IMR-90 (cell line): ENCODE measurements around the gene MACO1. TPM values are rescaled to one million over a fixed set of nuclear protein-coding genes. Genes with fewer than 3 reads are reported as not detected.

ENCODE experiments used
- ATAC-seq: fragments of 200-7000 bp; cut with Tn5 transposase; 2 replicates; pipeline ENCODE4 v1.9.1; 2020; ENCODE audit warnings: low read depth, mild to moderate bottlenecking, moderate library complexity
- BruUV-seq: library from RNA; stranded (reverse); fragments of 400-500 nt; replicated peaks from 2 replicates; lab custom pipeline; 2021; lab: Mats Ljungman, UMichigan
- CTCF ChIA-PET: fragments of 300-600 bp; formaldehyde crosslinking; extraction: SDS; loops from one replicate; lab custom pipeline; 2021; ENCODE audit warnings: antibody characterized with exemption; lab: Yijun Ruan, JAX
- POLR2A ChIA-PET: fragments of 300-600 bp; sonication (Branson Sonifier 250); formaldehyde crosslinking; loops from one replicate; lab custom pipeline; 2022; ENCODE audit warnings: antibody characterized with exemption; ENCODE audit not compliant: unreplicated experiment; lab: Charles Lee
- DNase-seq: peaks from one replicate; pipeline ENCODE4 v3.0.0; 2013
- H2AFZ ChIP-seq: replicated peaks from 2 replicates; pipeline ENCODE3; 2013; ENCODE audit warnings: low read length, mild to moderate bottlenecking; ENCODE audit not compliant: poor library complexity
- H2AK5ac ChIP-seq: 2 replicates; pipeline ENCODE4 v1.6.1; 2013; ENCODE audit warnings: low read depth, low read length, inconsistent platforms
- H2AK9ac ChIP-seq: replicated peaks from 2 replicates; pipeline ENCODE3; 2013; ENCODE audit warnings: mild to moderate bottlenecking, low read depth, low read length, moderate library complexity; ENCODE audit not compliant: poor library complexity
- H2BK120ac ChIP-seq: 2 replicates; pipeline ENCODE4 v1.6.1; 2013; ENCODE audit warnings: low read depth, low read length, inconsistent platforms
- H2BK15ac ChIP-seq: 3 replicates; pipeline ENCODE4 v1.6.1; 2013; ENCODE audit warnings: low read depth, low read length, inconsistent platforms
- H2BK20ac ChIP-seq: 2 replicates; pipeline ENCODE4 v1.6.1; 2013; ENCODE audit warnings: low read depth, mild to moderate bottlenecking, inconsistent platforms, low read length, moderate library complexity
- H2BK5ac ChIP-seq: 2 replicates; pipeline ENCODE4 v1.6.1; 2013; ENCODE audit warnings: mild to moderate bottlenecking, low read depth, low read length, inconsistent platforms; ENCODE audit not compliant: poor library complexity, severe bottlenecking
- H3K14ac ChIP-seq: replicated peaks from 2 replicates; pipeline ENCODE4 v1.6.1; 2013; ENCODE audit warnings: low read depth, low read length, inconsistent platforms
- H3K18ac ChIP-seq: 2 replicates; pipeline ENCODE4 v1.6.1; 2013; ENCODE audit warnings: low read depth, low read length, control low read depth
- H3K23ac ChIP-seq: 2 replicates; pipeline ENCODE4 v1.6.1; 2013; ENCODE audit warnings: low read depth, low read length, inconsistent platforms
- H3K27ac ChIP-seq: 2 replicates; pipeline ENCODE4 v1.5.1; 2013; ENCODE audit warnings: mild to moderate bottlenecking, control low read depth, low read length; ENCODE audit not compliant: insufficient read depth
- H3K27me3 ChIP-seq: 2 replicates; pipeline ENCODE4 v1.6.1; 2013; ENCODE audit warnings: low read length; ENCODE audit not compliant: control insufficient read depth, insufficient read depth
- H3K36me3 ChIP-seq: 2 replicates; pipeline ENCODE4 v1.6.1; 2013; ENCODE audit warnings: low read length, mixed read lengths; ENCODE audit not compliant: control insufficient read depth, insufficient read depth
- H3K4ac ChIP-seq: 2 replicates; pipeline ENCODE4 v1.6.1; 2013; ENCODE audit warnings: low read depth, low read length, inconsistent platforms
- H3K4me1 ChIP-seq: 2 replicates; pipeline ENCODE4 v1.6.1; 2013; ENCODE audit warnings: low read length, mixed read lengths; ENCODE audit not compliant: control insufficient read depth, insufficient read depth
- H3K4me2 ChIP-seq: 2 replicates; pipeline ENCODE4 v1.6.1; 2013; ENCODE audit warnings: low read depth, mild to moderate bottlenecking, control low read depth, low read length, moderate library complexity
- H3K4me3 ChIP-seq: 2 replicates; pipeline ENCODE4 v1.5.1; 2013; ENCODE audit warnings: low read depth, mild to moderate bottlenecking, control low read depth, low read length, moderate library complexity; ENCODE audit not compliant: insufficient read depth
- H3K56ac ChIP-seq: 2 replicates; pipeline ENCODE4 v1.6.1; 2013; ENCODE audit warnings: low read length, inconsistent platforms; ENCODE audit not compliant: insufficient read depth; ENCODE audit errors: extremely low read depth
- H3K79me1 ChIP-seq, 2 experiments: 2 replicates each; pipeline ENCODE4 v1.6.1; 2013; ENCODE audit warnings: low read length in 2 of 2, inconsistent platforms in 1 of 2, low read depth in 1 of 2
- H3K9ac ChIP-seq: 2 replicates; pipeline ENCODE4 v1.6.1; 2013; ENCODE audit warnings: low read depth, low read length, control low read depth
- H3K9me1 ChIP-seq: 2 replicates; pipeline ENCODE4 v1.6.1; 2013; ENCODE audit warnings: low read length, inconsistent platforms; ENCODE audit not compliant: insufficient read depth
- H3K9me3 ChIP-seq: 2 replicates; pipeline ENCODE4 v1.6.1; 2013; ENCODE audit warnings: low read length; ENCODE audit not compliant: control insufficient read depth, insufficient read depth
- H4K20me1 ChIP-seq: 2 replicates; pipeline ENCODE4 v1.6.1; 2013; ENCODE audit warnings: low read length, inconsistent platforms; ENCODE audit not compliant: insufficient read depth
- H4K5ac ChIP-seq: 2 replicates; pipeline ENCODE4 v1.6.1; 2013; ENCODE audit warnings: mild to moderate bottlenecking, low read depth, low read length, control low read depth
- H4K8ac ChIP-seq, 2 experiments: 2 replicates each; pipeline ENCODE4 v1.6.1; 2013; ENCODE audit warnings: low read depth in 2 of 2, low read length in 2 of 2, control low read depth in 1 of 2, inconsistent platforms in 1 of 2
- H4K91ac ChIP-seq: 2 replicates; pipeline ENCODE4 v1.6.1; 2013; ENCODE audit warnings: low read depth, low read length, inconsistent platforms; ENCODE audit not compliant: insufficient read depth
- BHLHE40 ChIP-seq: fragments of 150-350 bp; IDR thresholded peaks from 2 replicates; pipeline ENCODE4 v1.6.1; 2016; ENCODE audit warnings: mild to moderate bottlenecking, low read depth, low read length
- CEBPB ChIP-seq: IDR thresholded peaks from 2 replicates; pipeline ENCODE4 v1.6.1; 2012; ENCODE audit warnings: low read depth, low read length, improper control_type of control experiment
- CHD1 ChIP-seq: IDR thresholded peaks from 2 replicates; pipeline ENCODE4 v1.6.1; 2012; ENCODE audit warnings: low read depth, low read length, improper control_type of control experiment
- MAFK ChIP-seq: IDR thresholded peaks from 2 replicates; pipeline ENCODE4 v1.6.1; 2012; ENCODE audit warnings: low read depth, low read length, improper control_type of control experiment
- MAZ ChIP-seq: IDR thresholded peaks from 2 replicates; pipeline ENCODE4 v1.6.1; 2012; ENCODE audit warnings: low read depth, mild to moderate bottlenecking, low read length, improper control_type of control experiment, moderate library complexity, borderline replicate concordance
- MXI1 ChIP-seq: IDR thresholded peaks from 2 replicates; pipeline ENCODE4 v1.6.1; 2012; ENCODE audit warnings: low read depth, mild to moderate bottlenecking, low read length, moderate library complexity, borderline replicate concordance
- NFE2L2 ChIP-seq: fragments of 150-350 bp; IDR thresholded peaks from 2 replicates; pipeline ENCODE4 v1.6.1; 2016; ENCODE audit warnings: low read depth, mild to moderate bottlenecking, low read length
- POLR2A ChIP-seq: IDR thresholded peaks from 2 replicates; pipeline ENCODE4 v1.6.1; 2012; ENCODE audit warnings: mild to moderate bottlenecking, low read depth, low read length
- RCOR1 ChIP-seq: IDR thresholded peaks from 2 replicates; pipeline ENCODE4 v1.6.1; 2012; ENCODE audit warnings: mild to moderate bottlenecking, low read length, improper control_type of control experiment; ENCODE audit not compliant: insufficient replicate concordance
- RFX5 ChIP-seq: IDR thresholded peaks from 2 replicates; pipeline ENCODE4 v1.8.0; 2012; ENCODE audit warnings: low read depth, mild to moderate bottlenecking, low read length, moderate library complexity
- SMC3 ChIP-seq: fragments of 150-350 bp; IDR thresholded peaks from 2 replicates; pipeline ENCODE4 v1.6.1; 2016; ENCODE audit warnings: low read depth, mild to moderate bottlenecking, antibody characterized with exemption, low read length, moderate library complexity
- WGBS, 2 experiments: methylation state at CpG; one replicate each; pipeline versions ENCODE4 v1.1.5 to v1.1.7; 2013; ENCODE audit warnings: missing lambda C conversion rate in 2 of 2; ENCODE audit not compliant: insufficient read length in 1 of 2; ENCODE audit errors: extremely low coverage in 2 of 2; 5-methylcytosine and 5-hydroxymethylcytosine counted together
- dilution Hi-C: fragments of 300-500 bp; cut with HindIII; formaldehyde crosslinking; loops from one replicate; pipeline ENCODE4 v1.14.3; 2018; ENCODE audit warnings: low sequenced_read_pairs; ENCODE audit not compliant: unreplicated experiment
- in situ Hi-C: fragments of 300-500 bp; cut with MboI; formaldehyde crosslinking; loops from 3 replicates; pipeline ENCODE4 v1.14.3; 2019; ENCODE audit warnings: low sequenced_read_pairs, inconsistent platforms, mixed read lengths
- intact Hi-C: fragments of 100-400 bp; cut with micrococcal nuclease; formaldehyde crosslinking; loops from 2 replicates; pipeline ENCODE4 v1.10.0; 2022
- polyA plus RNA-seq, 3 experiments: library from polyadenylated mRNA; depleted of rRNA; stranded (reverse); fragments of >200 nt; gene quantifications; 2 replicates each; pipeline ENCODE4 v1.2.3, GENCODE V29; 2012; ENCODE audit warnings: low replicate concordance in 1 of 3
- total RNA-seq: library from RNA; depleted of rRNA; stranded (reverse); fragments of >200 nt; gene quantifications from 2 replicates; pipeline ENCODE4 v1.2.3, GENCODE V29; 2012
- TF ChIP-seq, protein P1 (sequence below): fragments of 150-350 bp; IDR thresholded peaks from 2 replicates; pipeline ENCODE4 v1.6.1; 2017; ENCODE audit warnings: mild to moderate bottlenecking, antibody characterized with exemption, low read length, low read depth
- TF ChIP-seq, protein P2 (sequence below): fragments of 150-350 bp; IDR thresholded peaks from 2 replicates; pipeline ENCODE4 v1.6.1; 2016; ENCODE audit warnings: low read depth, mild to moderate bottlenecking, low read length, moderate library complexity, borderline replicate concordance
- TF ChIP-seq, protein P3 (sequence below): conservative IDR thresholded peaks from 2 replicates; pipeline ENCODE4 v1.5.1; 2012; ENCODE audit warnings: mild to moderate bottlenecking, low read depth, low read length, improper control_type of control experiment

Gene MACO1
- total and polyA plus RNA-seq, 2 of the 4 experiments (the other 2 are of a cell fraction): 6.8 to 12.7 TPM

DNA sequence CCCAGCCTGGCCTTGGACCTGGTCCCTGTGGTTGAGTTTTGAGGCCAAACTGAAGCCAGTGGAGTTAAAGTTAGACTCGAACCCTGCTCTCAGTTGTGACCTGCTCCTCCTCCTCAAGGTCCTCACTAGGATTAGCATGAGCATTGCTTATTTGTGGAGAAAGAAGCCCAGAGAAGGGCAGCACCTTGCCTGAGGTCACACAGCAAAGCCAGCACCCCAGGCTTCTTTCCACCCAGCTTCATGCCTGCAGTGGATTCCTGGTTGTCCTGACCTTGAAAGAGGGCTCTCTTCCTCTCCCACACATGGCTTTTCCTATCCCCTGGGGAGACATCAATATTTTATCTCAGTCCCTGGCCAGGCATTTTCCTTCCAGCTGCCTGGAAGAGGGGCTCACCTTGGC, 115.5 kb downstream of the MACO1 start:
- Histone ChIP-seq H3K4me2 (no peak overlapping the region), H2AFZ (no peak overlapping the region), H4K91ac (no peak overlapping the region), H3K18ac (no peak overlapping the region), H4K8ac (no peak overlapping the region), H2BK15ac (no peak overlapping the region), H3K56ac (no peak overlapping the region), H2BK20ac (no peak overlapping the region), H3K23ac (no peak overlapping the region), H2BK5ac (no peak overlapping the region), H3K9me1 (peaks cover 20% of the 10 kb centered on the region), H4K20me1 (peaks cover 12% of the 10 kb centered on the region), H3K4ac (no peak overlapping the region), H2AK5ac (no peak overlapping the region), H2AK9ac (no peak overlapping the region), H3K9me3 (no peaks in the 10 kb centered on the region), H3K14ac (no peak overlapping the region), H4K5ac (no peak overlapping the region), H3K27ac (no peak overlapping the region), H3K27me3 (peaks cover 1% of the 10 kb centered on the region; the same call in 1 of the 2 replicates), H3K4me1 (peaks cover 24% of the 10 kb centered on the region), H3K79me1 (peaks cover 29 to 63% of the 10 kb centered on the region in 2 experiments), H3K4me3 (no peak overlapping the region), H3K36me3 (no peaks in the 10 kb centered on the region), H2BK120ac (no peak overlapping the region), H3K9ac (no peak overlapping the region)
- no CpG with 5 or more reads among the region's 1 CpG for WGBS, 2 experiments
- intact Hi-C loops: no loop called here
- ChIA-PET CTCF (no interaction called here), POLR2A (no interaction called here)
- in situ Hi-C loops: no loop called here
- DNase-seq (no peak), ATAC-seq (no peak)
- TF ChIP-seq MXI1 (no peak), POLR2A (no peak), RCOR1 (no peak), MAZ (no peak), MAFK (no peak), BHLHE40 (no peak), NFE2L2 (no peak), CHD1 (no peak), SMC3 (no peak), RFX5 (no peak), CEBPB (no peak)
- TF ChIP-seq, protein P1, sequence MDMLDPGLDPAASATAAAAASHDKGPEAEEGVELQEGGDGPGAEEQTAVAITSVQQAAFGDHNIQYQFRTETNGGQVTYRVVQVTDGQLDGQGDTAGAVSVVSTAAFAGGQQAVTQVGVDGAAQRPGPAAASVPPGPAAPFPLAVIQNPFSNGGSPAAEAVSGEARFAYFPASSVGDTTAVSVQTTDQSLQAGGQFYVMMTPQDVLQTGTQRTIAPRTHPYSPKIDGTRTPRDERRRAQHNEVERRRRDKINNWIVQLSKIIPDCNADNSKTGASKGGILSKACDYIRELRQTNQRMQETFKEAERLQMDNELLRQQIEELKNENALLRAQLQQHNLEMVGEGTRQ: no peak
- TF ChIP-seq, protein P2, sequence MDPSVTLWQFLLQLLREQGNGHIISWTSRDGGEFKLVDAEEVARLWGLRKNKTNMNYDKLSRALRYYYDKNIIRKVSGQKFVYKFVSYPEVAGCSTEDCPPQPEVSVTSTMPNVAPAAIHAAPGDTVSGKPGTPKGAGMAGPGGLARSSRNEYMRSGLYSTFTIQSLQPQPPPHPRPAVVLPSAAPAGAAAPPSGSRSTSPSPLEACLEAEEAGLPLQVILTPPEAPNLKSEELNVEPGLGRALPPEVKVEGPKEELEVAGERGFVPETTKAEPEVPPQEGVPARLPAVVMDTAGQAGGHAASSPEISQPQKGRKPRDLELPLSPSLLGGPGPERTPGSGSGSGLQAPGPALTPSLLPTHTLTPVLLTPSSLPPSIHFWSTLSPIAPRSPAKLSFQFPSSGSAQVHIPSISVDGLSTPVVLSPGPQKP: no peak
- TF ChIP-seq, protein P3, sequence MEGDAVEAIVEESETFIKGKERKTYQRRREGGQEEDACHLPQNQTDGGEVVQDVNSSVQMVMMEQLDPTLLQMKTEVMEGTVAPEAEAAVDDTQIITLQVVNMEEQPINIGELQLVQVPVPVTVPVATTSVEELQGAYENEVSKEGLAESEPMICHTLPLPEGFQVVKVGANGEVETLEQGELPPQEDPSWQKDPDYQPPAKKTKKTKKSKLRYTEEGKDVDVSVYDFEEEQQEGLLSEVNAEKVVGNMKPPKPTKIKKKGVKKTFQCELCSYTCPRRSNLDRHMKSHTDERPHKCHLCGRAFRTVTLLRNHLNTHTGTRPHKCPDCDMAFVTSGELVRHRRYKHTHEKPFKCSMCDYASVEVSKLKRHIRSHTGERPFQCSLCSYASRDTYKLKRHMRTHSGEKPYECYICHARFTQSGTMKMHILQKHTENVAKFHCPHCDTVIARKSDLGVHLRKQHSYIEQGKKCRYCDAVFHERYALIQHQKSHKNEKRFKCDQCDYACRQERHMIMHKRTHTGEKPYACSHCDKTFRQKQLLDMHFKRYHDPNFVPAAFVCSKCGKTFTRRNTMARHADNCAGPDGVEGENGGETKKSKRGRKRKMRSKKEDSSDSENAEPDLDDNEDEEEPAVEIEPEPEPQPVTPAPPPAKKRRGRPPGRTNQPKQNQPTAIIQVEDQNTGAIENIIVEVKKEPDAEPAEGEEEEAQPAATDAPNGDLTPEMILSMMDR: no peak
- dilution Hi-C loops: no loop called here
- no TSS peak for BruUV-seq
